HL-60 (cell line): ENCODE results near the gene DLL4.
A peak's percentile ranks its signal among the peaks of the same experiment; 100 is the strongest.

Experiments
- DNase-seq, 2 experiments: peaks; one replicate each; pipeline ENCODE4 v3.0.0-alpha.2; 2010 to 2020; ENCODE audit warnings: low read depth in 1 of 2, low spot score in 1 of 2
- H3K27ac ChIP-seq: fragments of 250-450 bp; sonication (Bioruptor Pico); replicated peaks from 2 replicates; pipeline ENCODE4 v1.5.1; 2020; ENCODE audit warnings: mild to moderate bottlenecking, moderate library complexity
- H3K27me3 ChIP-seq: fragments of 250-450 bp; sonication (Bioruptor Pico); 2 replicates; pipeline ENCODE4 v1.5.1; 2021; ENCODE audit warnings: mild to moderate bottlenecking, moderate library complexity; ENCODE audit not compliant: insufficient read depth, poor library complexity, severe bottlenecking
- H3K4me3 ChIP-seq: replicated peaks from 2 replicates; pipeline ENCODE4 v1.5.1; 2011; ENCODE audit warnings: mild to moderate bottlenecking, control low read depth, low read length; ENCODE audit not compliant: insufficient read depth
- CTCF ChIP-seq: IDR thresholded peaks from one replicate; pipeline ENCODE4 v1.5.1; 2011; ENCODE audit warnings: low read length, control low read depth, inconsistent platforms; ENCODE audit not compliant: insufficient read depth
- GABPA ChIP-seq: IDR thresholded peaks from 2 replicates; pipeline ENCODE4 v1.6.1; 2012; ENCODE audit warnings: low read depth
- POLR2AphosphoS5 ChIP-seq: IDR thresholded peaks from 2 replicates; pipeline ENCODE4 v1.6.1; 2012; ENCODE audit warnings: low read depth
- SPI1 ChIP-seq: IDR thresholded peaks from 2 replicates; pipeline ENCODE4 v1.6.1; 2012; ENCODE audit warnings: low read depth, mild to moderate bottlenecking, borderline replicate concordance
- TF ChIP-seq, protein P1 (sequence below): IDR thresholded peaks from 2 replicates; pipeline ENCODE4 v1.6.1; 2012; ENCODE audit warnings: low read depth; ENCODE audit not compliant: insufficient replicate concordance

DLL4 gene

GRCh38 chr15:40900256-40901052, 28.7 kb upstream of the DLL4 start:
- Histone ChIP-seq H3K4me3 (no peak overlapping the region), H3K27ac (peak overlapping the region; percentile 92), H3K27me3 (no peaks in the 10 kb centered on the region)
- TF ChIP-seq, protein P1, sequence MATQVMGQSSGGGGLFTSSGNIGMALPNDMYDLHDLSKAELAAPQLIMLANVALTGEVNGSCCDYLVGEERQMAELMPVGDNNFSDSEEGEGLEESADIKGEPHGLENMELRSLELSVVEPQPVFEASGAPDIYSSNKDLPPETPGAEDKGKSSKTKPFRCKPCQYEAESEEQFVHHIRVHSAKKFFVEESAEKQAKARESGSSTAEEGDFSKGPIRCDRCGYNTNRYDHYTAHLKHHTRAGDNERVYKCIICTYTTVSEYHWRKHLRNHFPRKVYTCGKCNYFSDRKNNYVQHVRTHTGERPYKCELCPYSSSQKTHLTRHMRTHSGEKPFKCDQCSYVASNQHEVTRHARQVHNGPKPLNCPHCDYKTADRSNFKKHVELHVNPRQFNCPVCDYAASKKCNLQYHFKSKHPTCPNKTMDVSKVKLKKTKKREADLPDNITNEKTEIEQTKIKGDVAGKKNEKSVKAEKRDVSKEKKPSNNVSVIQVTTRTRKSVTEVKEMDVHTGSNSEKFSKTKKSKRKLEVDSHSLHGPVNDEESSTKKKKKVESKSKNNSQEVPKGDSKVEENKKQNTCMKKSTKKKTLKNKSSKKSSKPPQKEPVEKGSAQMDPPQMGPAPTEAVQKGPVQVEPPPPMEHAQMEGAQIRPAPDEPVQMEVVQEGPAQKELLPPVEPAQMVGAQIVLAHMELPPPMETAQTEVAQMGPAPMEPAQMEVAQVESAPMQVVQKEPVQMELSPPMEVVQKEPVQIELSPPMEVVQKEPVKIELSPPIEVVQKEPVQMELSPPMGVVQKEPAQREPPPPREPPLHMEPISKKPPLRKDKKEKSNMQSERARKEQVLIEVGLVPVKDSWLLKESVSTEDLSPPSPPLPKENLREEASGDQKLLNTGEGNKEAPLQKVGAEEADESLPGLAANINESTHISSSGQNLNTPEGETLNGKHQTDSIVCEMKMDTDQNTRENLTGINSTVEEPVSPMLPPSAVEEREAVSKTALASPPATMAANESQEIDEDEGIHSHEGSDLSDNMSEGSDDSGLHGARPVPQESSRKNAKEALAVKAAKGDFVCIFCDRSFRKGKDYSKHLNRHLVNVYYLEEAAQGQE = no peak
- TF ChIP-seq GABPA = no peak
- DNase-seq = no peak

DNA sequence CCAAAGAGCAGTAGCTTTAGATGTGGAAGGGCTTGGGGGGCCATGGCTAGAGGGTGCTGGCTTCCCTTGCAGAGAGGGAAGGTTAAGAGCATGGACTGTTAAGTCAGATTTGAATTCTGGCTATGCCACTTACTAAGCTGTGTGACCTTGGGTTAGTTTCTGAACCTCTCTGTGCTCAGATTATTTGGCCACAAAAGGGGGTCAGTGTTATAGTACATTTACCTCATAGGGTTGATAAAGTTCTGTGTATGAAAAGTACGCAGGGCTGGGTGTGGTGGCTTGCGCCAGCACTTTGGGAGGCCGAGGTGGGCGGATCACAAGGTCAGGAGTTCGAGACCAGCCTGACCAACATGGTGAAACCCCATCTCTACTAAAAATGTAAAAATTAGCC, 28.1 kb upstream of the DLL4 start:
- H3K27ac ChIP-seq = peak overlapping the region; percentile 92
- DNase-seq = no peak
- no peak overlapping the region for H3K4me3 ChIP-seq
- no peaks in the 10 kb centered on the region for H3K27me3 ChIP-seq
- TF ChIP-seq POLR2AphosphoS5 = no peak
- TF ChIP-seq GABPA = no peak
- TF ChIP-seq, protein P1 = no peak
- TF ChIP-seq CTCF = no peak
- TF ChIP-seq SPI1 = no peak

- H3K27ac ChIP-seq = peak overlapping the region; percentile 92
These were observed 26.3 kb upstream of the DLL4 start for GRCh38 chr15:40902605-40903561.

More at GRCh38 chr15:40902605-40903561, 26.3 kb upstream of the DLL4 start:
- DNase-seq = peak; percentile 99 to 100
- Histone ChIP-seq H3K27me3 (no peaks in the 10 kb centered on the region), H3K4me3 (peak overlapping the region; percentile 21)
- TF ChIP-seq SPI1 (peak; percentile 52; the same call in 1 of the 2 replicates), GABPA (0 out of 2 replicates have a peak, but pooled peaks have one; percentile 15), CTCF (no peak), POLR2AphosphoS5 (peak; percentile 97)
- TF ChIP-seq, protein P1 = no peak
